ENCODE measurements around the gene PMEL. TPM values are rescaled to one million over a fixed set of nuclear protein-coding genes. Genes with fewer than 3 reads are reported as not detected.

The PMEL gene
- total and polyA plus RNA-seq, 2 donors (not counting 1 experiment from before 2014, with no cell fraction given): 0.32 to 0.46 TPM

- peaks cover 18% of the 10 kb centered on the region for H3K79me2 ChIP-seq (ENCODE audit: control insufficient read depth, insufficient read depth, low read length)
- 95% methylated on average over 5 of the region's 5 CpGs for WGBS (ENCODE audit: insufficient coverage)
- H3K9me3 ChIP-seq (ENCODE audit: control extremely low read depth in 1 of 3, control insufficient read depth in 2 of 3, insufficient read depth in 1 of 3, low read length in 2 of 3): no peaks in the 10 kb centered on the region
- intact Hi-C loops (cut with micrococcal nuclease): no loop called here
- Mint-ChIP-seq H3K27ac (no peak overlapping the region), H3K4me1 (peaks cover 29% of the 10 kb centered on the region), H3K27me3 (no peaks in the 10 kb centered on the region), H3K4me3 (peak overlapping the region; percentile 93), H3K9me3 (ENCODE audit: insufficient read depth) (no peaks in the 10 kb centered on the region)
- no peak overlapping the region for H2AFZ ChIP-seq (ENCODE audit: insufficient read depth, low read depth, low read length, poor library complexity, severe bottlenecking)
- ATAC-seq (ENCODE audit: low read depth) (no peak), DNase-seq (no peak)
- no peak overlapping the region for H3K9ac ChIP-seq (ENCODE audit: low read length)
- no peak overlapping the region for H3K4me3 ChIP-seq (ENCODE audit: control extremely low read depth in 1 of 5, extremely low read depth in 1 of 5, insufficient read depth in 1 of 5, low read depth in 2 of 5, low read length in 4 of 5)
- H3K27me3 ChIP-seq (replicated peaks in 1 of 4; ENCODE audit: control extremely low read depth in 1 of 4, control insufficient read depth in 3 of 4, insufficient read depth in 4 of 4, low read length in 3 of 4): no peaks in the 10 kb centered on the region
- no peaks in the 10 kb centered on the region for H4K20me1 ChIP-seq (ENCODE audit: control insufficient read depth, insufficient read depth, low read length, poor library complexity, severe bottlenecking)
- no peak overlapping the region for H3K4me2 ChIP-seq (replicated peaks; ENCODE audit: low read depth, low read length, poor library complexity, severe bottlenecking)
- POLR2A ChIA-PET: interaction anchor here (0.6 kb wide), 1 partner anchor 556 kb away, joined by 6 read pairs; the partner anchor contains the start of gene RBMS2
- H3K36me3 ChIP-seq (replicated peaks in 1 of 2; ENCODE audit: control extremely low read depth in 1 of 2, control insufficient read depth in 1 of 2, extremely low read depth in 1 of 2, insufficient read depth in 2 of 2, low read length in 1 of 2): no peaks in the 10 kb centered on the region
- no peak for TF ChIP-seq EZH2 (IDR thresholded peaks at IDR 0.05; ENCODE audit: borderline replicate concordance, insufficient read depth, low read depth, low read length, poor library complexity, severe bottlenecking)
- TF ChIP-seq CTCF (IDR thresholded peaks at IDR 0.05): no peak
- no peak overlapping the region for H3K27ac ChIP-seq (ENCODE audit: low read length in 2 of 2)
- CTCF ChIA-PET: no interaction called here
- H3K4me1 ChIP-seq (ENCODE audit: control insufficient read depth in 2 of 2, insufficient read depth in 2 of 2, low read length in 2 of 2): peaks cover 16 to 20% of the 10 kb centered on the region in 2 donors
These were observed 602 bp downstream of the PMEL start for GRCh38 chr12:55965240-55965639.

DNA sequence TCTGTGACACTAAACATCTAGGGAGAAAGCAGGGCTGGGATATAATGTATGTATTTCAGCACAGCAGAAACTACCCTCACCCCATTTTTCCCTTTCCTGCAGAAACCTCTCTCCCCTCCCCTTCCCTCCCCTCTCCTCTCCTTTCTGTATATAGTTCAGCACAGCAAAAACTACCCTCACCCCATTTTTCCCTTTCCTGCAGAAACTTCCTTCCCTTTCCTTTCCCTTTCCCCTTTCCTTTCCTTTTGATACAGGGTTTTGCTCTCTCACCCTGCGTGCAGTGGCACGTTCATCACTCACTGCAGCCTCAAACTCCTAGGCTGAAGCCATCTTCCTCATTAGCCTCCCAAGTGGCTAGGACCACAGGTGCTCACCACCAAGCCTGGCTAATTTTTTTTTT, 2.1 kb downstream of the PMEL start:
- no peak for ATAC-seq (ENCODE audit: low read depth)
- no peak for TF ChIP-seq EZH2 (IDR thresholded peaks at IDR 0.05; ENCODE audit: borderline replicate concordance, insufficient read depth, low read depth, low read length, poor library complexity, severe bottlenecking)
- no peak for TF ChIP-seq CTCF (IDR thresholded peaks at IDR 0.05)
- no peak overlapping the region for H3K4me3 ChIP-seq (ENCODE audit: control extremely low read depth in 1 of 5, extremely low read depth in 1 of 5, insufficient read depth in 1 of 5, low read depth in 2 of 5, low read length in 4 of 5)
- intact Hi-C loops (cut with micrococcal nuclease): no loop called here
- no peaks in the 10 kb centered on the region for H3K9me3 ChIP-seq (ENCODE audit: control extremely low read depth in 1 of 3, control insufficient read depth in 2 of 3, insufficient read depth in 1 of 3, low read length in 2 of 3)
- Mint-ChIP-seq H3K27ac (no peak overlapping the region), H3K4me1 (peaks cover 29% of the 10 kb centered on the region), H3K27me3 (no peaks in the 10 kb centered on the region), H3K4me3 (no peak overlapping the region), H3K9me3 (ENCODE audit: insufficient read depth) (no peaks in the 10 kb centered on the region)
- no peak overlapping the region for H3K27ac ChIP-seq (ENCODE audit: low read length in 2 of 2)
- H3K9ac ChIP-seq (ENCODE audit: low read length): no peak overlapping the region
- H3K79me2 ChIP-seq (ENCODE audit: control insufficient read depth, insufficient read depth, low read length): peaks cover 18% of the 10 kb centered on the region
- POLR2A ChIA-PET: interaction anchor here (0.7 kb wide), 1 partner anchor 141 kb away, joined by 11 read pairs; no protein-coding TSS in a partner anchor
- no peak overlapping the region for H3K4me2 ChIP-seq (replicated peaks; ENCODE audit: low read depth, low read length, poor library complexity, severe bottlenecking)
- H2AFZ ChIP-seq (ENCODE audit: insufficient read depth, low read depth, low read length, poor library complexity, severe bottlenecking): no peak overlapping the region
- WGBS (ENCODE audit: insufficient coverage): 88% methylated on average over 2 of the region's 2 CpGs
- H3K36me3 ChIP-seq (replicated peaks in 1 of 2; ENCODE audit: control extremely low read depth in 1 of 2, control insufficient read depth in 1 of 2, extremely low read depth in 1 of 2, insufficient read depth in 2 of 2, low read length in 1 of 2): no peaks in the 10 kb centered on the region
- CTCF ChIA-PET: no interaction called here
- H4K20me1 ChIP-seq (ENCODE audit: control insufficient read depth, insufficient read depth, low read length, poor library complexity, severe bottlenecking): no peaks in the 10 kb centered on the region
- H3K4me1 ChIP-seq (ENCODE audit: control insufficient read depth in 2 of 2, insufficient read depth in 2 of 2, low read length in 2 of 2): peaks cover 16 to 20% of the 10 kb centered on the region in 2 donors
- H3K27me3 ChIP-seq (replicated peaks in 1 of 4; ENCODE audit: control extremely low read depth in 1 of 4, control insufficient read depth in 3 of 4, insufficient read depth in 4 of 4, low read length in 3 of 4): no peaks in the 10 kb centered on the region
- DNase-seq: no peak
